Spleen (tissue), 7 donors: ENCODE measurements around the gene ST8SIA6.

Source experiments
- POLR2A ChIP-seq, 3 donors: fragments of 450-650 bp; IDR thresholded peaks; one replicate each; pipeline ENCODE4 v1.5.1; 2017; ENCODE audit warnings: antibody characterized with exemption in 3 of 3, mild to moderate bottlenecking in 1 of 3
- POLR2AphosphoS5 ChIP-seq, 3 donors: sonication (generic); formaldehyde crosslinking; IDR thresholded peaks; one replicate each; pipeline ENCODE4 v1.5.1; 2017; ENCODE audit warnings: antibody characterized with exemption in 3 of 3
- TF ChIP-seq, protein P1 (sequence below), 11 experiments: fragments of 200-600 bp in 7 of 11; fragments of 450-650 bp in 4 of 11; sonication (generic) in 4 of 11; IDR thresholded peaks in 8 of 11; conservative IDR thresholded peaks in 3 of 11; 1 replicate in 7 of 11; 2 replicates in 4 of 11; pipeline versions ENCODE4 v1.4.0 to v1.8.0; 2016 to 2021; ENCODE audit warnings: antibody characterized with exemption in 11 of 11, inconsistent platforms in 4 of 11, mild to moderate bottlenecking in 1 of 11
- donor health status: DM: no; HTN: no; CAD: no; lungs with moderate emphysema.
- donor health status: DM: no; HTN: no; CAD: no.
- donor health status: DM: no; HTN: no; CAD: no.

DNA sequence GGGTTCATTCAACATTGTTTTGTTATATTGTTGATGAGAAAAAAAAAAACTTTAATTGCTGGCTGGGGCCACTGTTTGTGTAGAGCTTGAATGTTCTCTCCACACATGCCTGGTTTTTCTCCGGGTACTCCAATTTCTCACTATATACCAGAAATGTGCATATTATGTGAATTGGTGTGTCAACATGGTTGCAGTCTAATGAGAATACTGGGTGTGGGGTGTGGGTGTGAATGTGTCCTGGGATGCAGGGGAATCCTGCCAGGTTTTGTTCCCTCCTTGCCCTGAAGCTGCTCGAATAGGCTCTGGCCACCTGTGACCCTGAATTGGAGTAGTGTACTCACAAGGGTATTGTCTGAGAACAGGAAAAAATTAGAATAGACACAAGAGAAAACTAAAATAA, 145.0 kb downstream of the ST8SIA6 start:
- TF ChIP-seq POLR2AphosphoS5 (IDR thresholded peaks at IDR 0.05) (no peak), POLR2A (IDR thresholded peaks at IDR 0.05) (no peak)
- TF ChIP-seq, protein P1, sequence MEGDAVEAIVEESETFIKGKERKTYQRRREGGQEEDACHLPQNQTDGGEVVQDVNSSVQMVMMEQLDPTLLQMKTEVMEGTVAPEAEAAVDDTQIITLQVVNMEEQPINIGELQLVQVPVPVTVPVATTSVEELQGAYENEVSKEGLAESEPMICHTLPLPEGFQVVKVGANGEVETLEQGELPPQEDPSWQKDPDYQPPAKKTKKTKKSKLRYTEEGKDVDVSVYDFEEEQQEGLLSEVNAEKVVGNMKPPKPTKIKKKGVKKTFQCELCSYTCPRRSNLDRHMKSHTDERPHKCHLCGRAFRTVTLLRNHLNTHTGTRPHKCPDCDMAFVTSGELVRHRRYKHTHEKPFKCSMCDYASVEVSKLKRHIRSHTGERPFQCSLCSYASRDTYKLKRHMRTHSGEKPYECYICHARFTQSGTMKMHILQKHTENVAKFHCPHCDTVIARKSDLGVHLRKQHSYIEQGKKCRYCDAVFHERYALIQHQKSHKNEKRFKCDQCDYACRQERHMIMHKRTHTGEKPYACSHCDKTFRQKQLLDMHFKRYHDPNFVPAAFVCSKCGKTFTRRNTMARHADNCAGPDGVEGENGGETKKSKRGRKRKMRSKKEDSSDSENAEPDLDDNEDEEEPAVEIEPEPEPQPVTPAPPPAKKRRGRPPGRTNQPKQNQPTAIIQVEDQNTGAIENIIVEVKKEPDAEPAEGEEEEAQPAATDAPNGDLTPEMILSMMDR (IDR thresholded peaks at IDR 0.05 in 8 of 11, conservative IDR thresholded peaks at IDR 0.05 in 3 of 11): no peak
